Activated B cell treated with CpG ODN at 0.5 μM for 24 hours (primary cell): ENCODE data around the gene DEFB131B. TPM values are rescaled to one million over a fixed set of nuclear protein-coding genes. Genes with fewer than 3 reads are reported as not detected.
"Not testable (repeated sequence)": the region's sequence is repeated elsewhere in the genome, so short reads cannot be mapped to it uniquely, and the experiment has no call there.

Experiments
- ATAC-seq: fragments of 200-7000 bp; cut with Tn5 transposase; one replicate; pipeline ENCODE4 v1.10.0; 2021; ENCODE audit warnings: low read depth, mild to moderate bottlenecking, moderate library complexity
- CTCF ChIA-PET: fragments of 350-600 bp; sonication (Branson Sonifier 250); formaldehyde crosslinking; loops from one replicate; lab custom pipeline; 2021; ENCODE audit warnings: antibody characterized with exemption; lab: Charles Lee
- POLR2A ChIA-PET: fragments of 350-600 bp; sonication (Branson Sonifier 250); formaldehyde crosslinking; loops from one replicate; lab custom pipeline; 2021; ENCODE audit warnings: antibody characterized with exemption; lab: Charles Lee
- DNase-seq: peaks from one replicate; pipeline ENCODE4 v3.0.0; 2022
- H3K27ac Mint-ChIP-seq: one replicate; pipeline ENCODE4 v1.8.0; 2020; ENCODE audit warnings: mixed read lengths
- H3K27me3 Mint-ChIP-seq: one replicate; pipeline ENCODE4 v1.8.0; 2021; ENCODE audit warnings: mixed read lengths
- H3K36me3 Mint-ChIP-seq: one replicate; pipeline ENCODE4 v1.8.0; 2021; ENCODE audit warnings: low read depth, mixed read lengths
- H3K4me1 Mint-ChIP-seq: one replicate; pipeline ENCODE4 v1.8.0; 2021; ENCODE audit warnings: mixed read lengths
- H3K4me3 Mint-ChIP-seq: one replicate; pipeline ENCODE4 v1.8.0; 2020; ENCODE audit warnings: mild to moderate bottlenecking, mixed read lengths
- H3K9me3 Mint-ChIP-seq: one replicate; pipeline ENCODE4 v1.8.0; 2020; ENCODE audit warnings: mixed read lengths
- intact Hi-C: fragments of 100-400 bp; cut with micrococcal nuclease; formaldehyde crosslinking; loops from one replicate; pipeline ENCODE4 v1.15.1; 2024
- total RNA-seq: library from RNA; stranded (reverse); gene quantifications from 2 replicates; pipeline ENCODE4 v1.2.3, GENCODE V29; 2022
- TF ChIP-seq, protein P1 (sequence below): fragments of 200-600 bp; IDR thresholded peaks from one replicate; pipeline ENCODE4 v1.8.0; 2022; ENCODE audit warnings: antibody characterized with exemption, mild to moderate bottlenecking

Gene DEFB131B
- total RNA-seq, 1 donor from 2014 or later: not detected

DNA sequence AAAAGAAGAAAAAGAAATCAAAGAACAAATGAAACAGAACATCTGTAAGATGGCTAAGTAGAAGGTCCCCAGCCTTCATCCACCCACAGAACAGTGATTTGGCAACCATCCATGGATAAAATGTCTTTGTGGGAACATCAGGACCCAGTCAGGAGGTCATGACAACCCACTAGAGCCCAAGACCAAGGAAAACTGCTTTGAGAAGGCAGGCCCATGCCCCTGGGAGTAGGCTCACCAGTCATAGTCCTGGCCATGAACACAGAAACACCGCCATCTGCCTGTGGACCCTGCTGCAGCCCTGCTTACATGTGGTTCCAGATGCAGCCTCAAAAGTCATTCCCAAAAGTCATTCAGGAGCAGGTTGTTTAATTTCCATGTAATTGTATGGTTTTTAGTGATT lies 11.0 kb upstream of the DEFB131B start:
- intact Hi-C loops, DNase-seq, H3K36me3 Mint-ChIP-seq, H3K4me3 Mint-ChIP-seq, ATAC-seq, H3K27me3 Mint-ChIP-seq, H3K27ac Mint-ChIP-seq, H3K9me3 Mint-ChIP-seq, POLR2A ChIA-PET, CTCF ChIA-PET: not testable (repeated sequence)
- H3K4me1 Mint-ChIP-seq: peaks cover 14% of the 10 kb centered on the region

DNA sequence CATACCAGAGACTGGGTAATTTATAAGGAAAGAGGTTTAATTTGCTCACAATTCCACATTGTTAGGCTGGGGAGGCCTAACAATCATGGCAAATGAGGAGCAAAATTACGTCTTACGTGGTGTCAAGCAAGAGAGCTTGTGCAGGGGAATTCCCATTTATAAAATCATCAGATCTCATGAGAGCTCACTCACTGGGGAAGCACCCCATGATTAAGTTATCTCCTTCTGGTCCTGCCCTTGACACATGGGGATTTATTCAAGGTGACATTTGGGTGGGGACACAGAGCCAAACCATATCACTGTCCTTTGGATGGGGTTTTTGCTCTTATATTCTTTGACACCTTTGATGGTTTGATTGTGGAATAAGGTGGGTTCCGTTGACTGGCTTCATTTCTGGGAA lies 8.3 kb upstream of the DEFB131B start:
- DNase-seq, H3K27ac Mint-ChIP-seq, H3K9me3 Mint-ChIP-seq, H3K27me3 Mint-ChIP-seq, POLR2A ChIA-PET, CTCF ChIA-PET, intact Hi-C loops, ATAC-seq, H3K4me3 Mint-ChIP-seq, H3K36me3 Mint-ChIP-seq: not testable (repeated sequence)
- H3K4me1 Mint-ChIP-seq: peaks cover 13% of the 10 kb centered on the region

DNA sequence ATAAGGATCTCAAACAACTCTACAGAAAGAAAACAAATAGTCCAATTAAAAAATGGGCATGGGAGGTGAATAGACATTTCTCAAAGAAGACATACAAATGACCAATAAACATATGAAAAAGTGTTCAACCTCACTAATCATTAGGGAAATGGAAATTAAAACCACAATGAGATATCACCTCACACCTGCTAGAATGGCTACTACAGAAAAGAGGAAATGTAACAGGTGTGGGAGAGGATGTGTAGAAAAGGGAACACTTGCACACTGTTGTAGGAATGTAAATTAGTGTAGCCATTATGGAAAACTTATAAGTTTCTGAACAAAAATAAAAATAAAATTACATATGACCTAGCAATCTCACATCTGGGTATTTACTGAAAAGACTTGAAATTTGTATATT lies 7.6 kb upstream of the DEFB131B start:
- H3K27me3 Mint-ChIP-seq, CTCF ChIA-PET, H3K4me3 Mint-ChIP-seq, POLR2A ChIA-PET, H3K36me3 Mint-ChIP-seq, DNase-seq, intact Hi-C loops, H3K9me3 Mint-ChIP-seq: not testable (repeated sequence)
- H3K27ac Mint-ChIP-seq: peak overlapping the region; percentile 12
- peak; percentile 37 for ATAC-seq
- peaks cover 13% of the 10 kb centered on the region for H3K4me1 Mint-ChIP-seq

DNA sequence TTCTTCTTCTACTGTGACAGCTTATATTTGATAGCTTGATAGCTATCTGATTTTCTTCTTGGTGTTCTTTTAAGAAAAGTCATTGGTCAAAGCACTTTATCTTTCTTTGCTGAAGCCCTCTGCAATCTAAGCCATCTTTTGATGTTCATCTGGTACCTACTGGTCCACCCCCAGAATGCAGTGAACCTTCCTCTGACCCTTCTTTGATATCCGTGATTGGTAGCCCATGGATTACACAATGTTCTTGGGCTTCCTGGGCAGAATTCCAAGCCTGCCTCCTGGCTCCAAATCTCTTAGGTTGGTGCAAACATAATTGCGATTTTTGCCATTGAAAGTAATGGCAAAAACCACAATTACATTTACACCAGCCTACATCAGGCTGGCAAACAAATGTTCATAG lies 2.0 kb upstream of the DEFB131B start:
- ATAC-seq, H3K27me3 Mint-ChIP-seq, CTCF ChIA-PET, H3K4me1 Mint-ChIP-seq, DNase-seq, intact Hi-C loops, H3K4me3 Mint-ChIP-seq, H3K27ac Mint-ChIP-seq, POLR2A ChIA-PET, H3K9me3 Mint-ChIP-seq: not testable (repeated sequence)
- H3K36me3 Mint-ChIP-seq: peaks cover 19% of the 10 kb centered on the region

DNA sequence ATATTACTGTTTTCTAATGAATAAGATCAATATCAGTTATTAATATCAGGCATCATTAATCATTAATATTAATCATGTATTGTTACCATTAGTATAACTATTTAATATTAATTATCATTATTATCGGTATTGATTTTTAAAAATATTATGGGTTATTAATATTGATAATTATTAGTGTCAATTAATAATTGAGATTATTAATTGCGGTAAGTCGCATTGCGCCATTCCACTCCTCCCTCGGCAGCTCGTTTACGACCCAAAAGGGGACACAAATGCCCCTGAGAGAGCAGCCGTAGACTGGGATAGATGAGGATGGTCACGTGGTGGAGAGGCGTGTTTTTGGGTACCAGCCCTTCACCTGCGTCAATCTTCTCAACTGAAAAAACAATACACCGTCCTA lies 7.6 kb downstream of the DEFB131B start:
- H3K27me3 Mint-ChIP-seq, ATAC-seq, H3K9me3 Mint-ChIP-seq, H3K4me1 Mint-ChIP-seq, DNase-seq, CTCF ChIA-PET, H3K27ac Mint-ChIP-seq, POLR2A ChIA-PET, H3K4me3 Mint-ChIP-seq: not testable (repeated sequence)
- intact Hi-C loops: loop anchor here (5.0 kb wide), 1 partner anchor 299 kb away; no protein-coding TSS in a partner anchor
- peaks cover 16% of the 10 kb centered on the region for H3K36me3 Mint-ChIP-seq

DNA sequence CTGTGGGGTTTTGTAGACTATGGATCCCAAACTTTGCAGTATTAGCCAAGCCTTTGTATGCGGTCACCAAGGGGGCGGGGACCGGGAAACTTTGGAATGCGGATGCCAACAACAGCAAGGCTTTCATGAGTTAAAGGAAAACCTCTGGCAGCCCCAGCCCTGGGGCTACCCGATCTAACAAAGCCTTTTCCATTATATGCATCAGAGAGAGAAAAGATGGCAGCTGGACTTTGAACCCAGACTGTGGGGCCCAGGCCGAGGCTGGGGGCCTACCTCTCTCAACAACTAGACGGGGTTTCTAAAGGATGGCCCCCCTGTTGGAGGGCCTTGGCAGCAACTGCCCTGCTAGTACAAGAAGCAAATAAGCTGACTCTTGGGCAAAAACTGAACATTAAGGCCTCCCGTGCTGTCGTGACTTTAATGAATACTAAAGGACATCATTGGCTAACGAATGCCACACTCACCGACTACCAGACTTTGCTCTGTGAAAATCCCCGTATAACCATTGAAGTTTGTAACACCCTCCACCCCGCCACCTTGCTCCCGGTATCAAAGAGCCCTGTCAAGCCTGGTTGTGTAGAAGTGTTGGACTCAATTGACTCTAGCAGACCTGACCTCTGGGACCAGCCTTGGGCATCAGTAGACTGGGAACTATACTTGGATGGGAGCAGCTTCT lies 10.2 kb downstream of the DEFB131B start:
- H3K9me3 Mint-ChIP-seq, ATAC-seq, CTCF ChIA-PET, H3K4me1 Mint-ChIP-seq, POLR2A ChIA-PET, H3K4me3 Mint-ChIP-seq, H3K27me3 Mint-ChIP-seq, H3K36me3 Mint-ChIP-seq, H3K27ac Mint-ChIP-seq, DNase-seq: not testable (repeated sequence)
- intact Hi-C loops: loop anchor here (5.0 kb wide), 1 partner anchor 301 kb away; no protein-coding TSS in a partner anchor

DNA sequence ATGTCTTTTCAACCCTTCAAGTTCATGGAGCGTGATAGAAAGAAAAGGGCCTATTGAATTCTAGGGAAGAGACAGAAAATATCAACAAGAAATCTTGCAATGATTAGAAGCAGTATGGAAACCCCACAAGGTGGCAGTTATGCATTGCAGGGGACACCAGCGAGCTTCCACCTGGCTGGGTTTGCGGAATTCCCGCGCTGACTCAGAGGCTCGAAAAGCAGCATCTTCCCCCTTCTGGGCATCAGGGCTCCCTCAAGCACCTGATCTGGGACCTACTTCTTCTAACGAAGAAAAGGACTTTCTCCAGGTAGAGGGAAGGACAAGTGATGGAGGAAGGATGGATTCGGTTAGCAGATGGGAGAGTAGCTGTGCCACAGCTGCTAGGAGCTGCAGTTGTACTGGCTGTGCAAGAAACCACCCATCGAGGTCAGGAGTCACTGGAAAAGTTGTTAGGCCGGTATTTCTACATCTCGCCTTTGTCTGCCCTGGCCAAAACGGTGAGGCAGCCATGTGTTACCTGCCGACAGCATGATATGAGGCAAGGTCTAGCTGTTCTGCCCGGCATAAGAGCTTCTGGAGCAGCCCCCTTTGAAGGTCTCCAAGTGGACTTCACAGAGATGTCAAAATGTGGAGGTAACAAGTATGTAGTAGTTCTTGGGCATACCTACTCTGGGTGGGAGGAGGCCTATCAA lies 11.1 kb downstream of the DEFB131B start:
- H3K27ac Mint-ChIP-seq, CTCF ChIA-PET, H3K4me3 Mint-ChIP-seq, H3K27me3 Mint-ChIP-seq, H3K36me3 Mint-ChIP-seq, ATAC-seq, H3K9me3 Mint-ChIP-seq, POLR2A ChIA-PET, H3K4me1 Mint-ChIP-seq, DNase-seq: not testable (repeated sequence)
- intact Hi-C loops: loop anchor here (5.0 kb wide), 1 partner anchor 302 kb away; no protein-coding TSS in a partner anchor

DNA sequence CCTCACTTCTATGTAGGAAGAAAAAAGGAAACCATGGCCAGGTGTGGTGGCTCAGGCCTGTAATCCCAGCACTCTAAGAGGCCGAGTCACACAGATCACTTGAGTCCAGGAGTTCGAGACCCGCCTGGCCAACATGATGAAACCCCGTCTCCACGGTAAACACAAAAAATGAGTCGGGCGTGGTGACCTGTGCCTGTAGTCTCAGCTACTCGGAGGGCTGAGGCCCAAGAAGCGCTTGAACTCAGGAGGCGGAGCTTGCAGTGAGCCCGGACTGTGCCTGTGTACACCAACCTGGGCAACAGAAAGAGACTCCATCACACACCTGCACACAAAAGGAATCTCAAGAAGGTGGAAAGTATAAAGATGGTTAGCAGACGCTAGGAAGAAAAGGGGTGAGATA lies 17.7 kb downstream of the DEFB131B start:
- Mint-ChIP-seq H3K27me3 (no peaks in the 10 kb centered on the region), H3K27ac (no peak overlapping the region), H3K4me1 (no peaks in the 10 kb centered on the region), H3K9me3 (no peaks in the 10 kb centered on the region), H3K36me3 (peaks cover 17% of the 10 kb centered on the region), H3K4me3 (no peak overlapping the region)
- DNase-seq: no peak
- POLR2A ChIA-PET: no interaction called here
- no peak for ATAC-seq
- CTCF ChIA-PET: no interaction called here
- TF ChIP-seq, protein P1, sequence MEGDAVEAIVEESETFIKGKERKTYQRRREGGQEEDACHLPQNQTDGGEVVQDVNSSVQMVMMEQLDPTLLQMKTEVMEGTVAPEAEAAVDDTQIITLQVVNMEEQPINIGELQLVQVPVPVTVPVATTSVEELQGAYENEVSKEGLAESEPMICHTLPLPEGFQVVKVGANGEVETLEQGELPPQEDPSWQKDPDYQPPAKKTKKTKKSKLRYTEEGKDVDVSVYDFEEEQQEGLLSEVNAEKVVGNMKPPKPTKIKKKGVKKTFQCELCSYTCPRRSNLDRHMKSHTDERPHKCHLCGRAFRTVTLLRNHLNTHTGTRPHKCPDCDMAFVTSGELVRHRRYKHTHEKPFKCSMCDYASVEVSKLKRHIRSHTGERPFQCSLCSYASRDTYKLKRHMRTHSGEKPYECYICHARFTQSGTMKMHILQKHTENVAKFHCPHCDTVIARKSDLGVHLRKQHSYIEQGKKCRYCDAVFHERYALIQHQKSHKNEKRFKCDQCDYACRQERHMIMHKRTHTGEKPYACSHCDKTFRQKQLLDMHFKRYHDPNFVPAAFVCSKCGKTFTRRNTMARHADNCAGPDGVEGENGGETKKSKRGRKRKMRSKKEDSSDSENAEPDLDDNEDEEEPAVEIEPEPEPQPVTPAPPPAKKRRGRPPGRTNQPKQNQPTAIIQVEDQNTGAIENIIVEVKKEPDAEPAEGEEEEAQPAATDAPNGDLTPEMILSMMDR: no peak
- intact Hi-C loops: no loop called here

DNA sequence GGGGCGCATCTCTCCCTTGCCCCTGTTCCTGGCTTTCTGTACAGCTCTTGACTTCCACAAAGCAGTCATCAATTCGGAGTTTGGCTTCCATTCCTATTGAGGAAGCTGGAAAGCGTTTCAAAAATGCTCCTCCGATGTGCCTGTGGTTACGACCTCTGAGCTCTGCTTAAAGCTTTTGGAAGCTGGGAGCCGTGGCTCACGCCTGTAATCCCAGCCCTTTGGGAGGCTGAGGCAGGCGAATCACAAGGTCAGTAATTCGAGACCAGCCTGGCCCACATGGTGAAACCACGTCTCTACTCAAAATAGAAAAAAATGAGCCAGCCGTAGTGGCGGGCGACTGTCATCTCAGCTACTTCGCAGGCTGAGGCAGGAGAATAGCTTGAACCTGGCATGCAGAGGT lies 22.9 kb downstream of the DEFB131B start:
- CTCF ChIA-PET, POLR2A ChIA-PET, DNase-seq, intact Hi-C loops, ATAC-seq, H3K4me3 Mint-ChIP-seq, H3K9me3 Mint-ChIP-seq, H3K27ac Mint-ChIP-seq, H3K27me3 Mint-ChIP-seq, H3K4me1 Mint-ChIP-seq: not testable (repeated sequence)
- H3K36me3 Mint-ChIP-seq: peaks cover 32% of the 10 kb centered on the region
